Measurements from ENCODE around the gene BAIAP3.

The BAIAP3 gene

GRCh38 chr16:1300664-1301476 is 32.6 kb upstream of the BAIAP3 start:
- FAIRE-seq: no peak

GRCh38 chr16:1301562-1301961 is 31.9 kb upstream of the BAIAP3 start:
- FAIRE-seq: no peak

- no peak for FAIRE-seq
Measured at GRCh38 chr16:1305823-1306222, 27.6 kb upstream of the BAIAP3 start.

- no peak for FAIRE-seq
Measured at GRCh38 chr16:1306334-1306733, 27.1 kb upstream of the BAIAP3 start.

GRCh38 chr16:1308036-1308976 is 25.1 kb upstream of the BAIAP3 start:
- FAIRE-seq: no peak

- no peak for FAIRE-seq
Measured at GRCh38 chr16:1308977-1309885, 24.2 kb upstream of the BAIAP3 start, which contains the start of gene UBE2I. Gene UBE2I, plus strand, starts transcription at chr16:1309636. Its CDS starts 4,395 bp downstream, at chr16:1314031.

- FAIRE-seq: no peak
Measured at GRCh38 chr16:1309888-1310831, 23.3 kb upstream of the BAIAP3 start.

GRCh38 chr16:1310832-1311200 is 22.6 kb upstream of the BAIAP3 start:
- FAIRE-seq: no peak

- no peak for FAIRE-seq
Measured at GRCh38 chr16:1311212-1311737, 22.2 kb upstream of the BAIAP3 start.

- FAIRE-seq: no peak
Measured at GRCh38 chr16:1311738-1312466, 21.5 kb upstream of the BAIAP3 start.

- FAIRE-seq: no peak
Measured at GRCh38 chr16:1312467-1312816, 21.0 kb upstream of the BAIAP3 start.

GRCh38 chr16:1312903-1313302 is 20.5 kb upstream of the BAIAP3 start:
- no peak for FAIRE-seq

GRCh38 chr16:1313721-1314369 is 19.6 kb upstream of the BAIAP3 start:
- no peak for FAIRE-seq

- no peak for FAIRE-seq
Measured at GRCh38 chr16:1314399-1315068, 18.9 kb upstream of the BAIAP3 start.

GRCh38 chr16:1315081-1316032 is 18.1 kb upstream of the BAIAP3 start:
- FAIRE-seq: no peak

GRCh38 chr16:1316033-1316405 is 17.4 kb upstream of the BAIAP3 start:
- no peak for FAIRE-seq

- no peak for FAIRE-seq
Measured at GRCh38 chr16:1317479-1318267, 15.8 kb upstream of the BAIAP3 start.

GRCh38 chr16:1318268-1318545 is 15.2 kb upstream of the BAIAP3 start:
- no peak for FAIRE-seq
